MM.1S (cell line): Measurements from ENCODE around the gene MYO1F.

Source experiments
- DNase-seq: peaks from one replicate; pipeline ENCODE4 v3.0.0-alpha.2; 2015
- H2AFZ ChIP-seq: fragments of 300-600 bp; sonication (generic); 2 replicates; pipeline ENCODE4 v1.6.0; 2016; ENCODE audit warnings: antibody characterized with exemption, low read length
- H3F3A ChIP-seq: fragments of 300-600 bp; sonication (generic); 2 replicates; pipeline ENCODE4 v1.6.1; 2016; ENCODE audit warnings: mild to moderate bottlenecking, antibody characterized with exemption, low read length, moderate library complexity, mixed read lengths; ENCODE audit not compliant: insufficient read depth
- H3K27ac ChIP-seq: fragments of 300-600 bp; sonication (generic); 2 replicates; pipeline ENCODE4 v1.5.1; 2016; ENCODE audit warnings: mild to moderate bottlenecking, low read length
- H3K27me3 ChIP-seq: fragments of 300-600 bp; sonication (generic); replicated peaks from 2 replicates; pipeline ENCODE4 v1.6.0; 2016; ENCODE audit warnings: low read length; ENCODE audit not compliant: insufficient read depth
- H3K36me3 ChIP-seq: fragments of 300-600 bp; sonication (generic); replicated peaks from 2 replicates; pipeline ENCODE4 v1.6.1; 2016; ENCODE audit warnings: mild to moderate bottlenecking, low read length, mixed read lengths; ENCODE audit not compliant: insufficient read depth
- H3K4me1 ChIP-seq: fragments of 300-600 bp; sonication (generic); 2 replicates; pipeline ENCODE4 v1.6.1; 2016; ENCODE audit warnings: low read length, mixed read lengths
- H3K4me2 ChIP-seq: fragments of 300-600 bp; sonication (generic); 2 replicates; pipeline ENCODE4 v1.6.0; 2016; ENCODE audit warnings: low read depth, low read length
- H3K4me3 ChIP-seq: fragments of 300-600 bp; sonication (generic); 2 replicates; pipeline ENCODE4 v1.5.1; 2016; ENCODE audit warnings: low read length, mixed read lengths
- H3K79me2 ChIP-seq: fragments of 300-600 bp; sonication (generic); 2 replicates; pipeline ENCODE4 v1.6.1; 2016; ENCODE audit warnings: mixed run types, low read length, mixed read lengths
- H3K9ac ChIP-seq: fragments of 300-600 bp; sonication (generic); 2 replicates; pipeline ENCODE4 v1.6.1; 2016; ENCODE audit warnings: low read length, mixed read lengths
- H3K9me2 ChIP-seq: fragments of 300-600 bp; sonication (generic); replicated peaks from 2 replicates; pipeline ENCODE4 v1.6.1; 2016; ENCODE audit warnings: mild to moderate bottlenecking, low read length, mixed read lengths; ENCODE audit not compliant: insufficient read depth
- H3K9me3 ChIP-seq: fragments of 300-600 bp; sonication (generic); replicated peaks from 2 replicates; pipeline ENCODE4 v1.6.1; 2016; ENCODE audit warnings: mild to moderate bottlenecking, low read length, mixed read lengths; ENCODE audit not compliant: insufficient read depth
- H4K20me1 ChIP-seq: fragments of 300-600 bp; sonication (generic); 2 replicates; pipeline ENCODE4 v1.6.1; 2016; ENCODE audit warnings: mild to moderate bottlenecking, low read length, moderate library complexity, mixed read lengths; ENCODE audit not compliant: insufficient read depth
- CTCF ChIP-seq: fragments of 300-600 bp; sonication (generic); IDR thresholded peaks from 2 replicates; pipeline ENCODE4 v1.5.1; 2016; ENCODE audit warnings: antibody characterized with exemption, low read length, mixed read lengths
- EZH2 ChIP-seq: fragments of 300-600 bp; sonication (generic); optimal IDR thresholded peaks from 2 replicates; pipeline ENCODE3; 2017; ENCODE audit warnings: low read depth, mild to moderate bottlenecking, antibody characterized with exemption, low read length, mixed read lengths
- EZH2phosphoT487 ChIP-seq: fragments of 300-600 bp; sonication (generic); IDR thresholded peaks from 2 replicates; pipeline ENCODE4 v1.6.1; 2018; ENCODE audit warnings: antibody characterized with exemption, low read length

Gene MYO1F

GRCh38 chr19:8615813-8616596 is 38.8 kb upstream of the MYO1F start:
- Histone ChIP-seq H2AFZ (no peak overlapping the region), H3K4me3 (no peak overlapping the region), H3K9me3 (no peaks in the 10 kb centered on the region), H3K9me2 (no peaks in the 10 kb centered on the region), H3K4me2 (no peak overlapping the region), H3K79me2 (no peaks in the 10 kb centered on the region), H3K4me1 (no peaks in the 10 kb centered on the region), H4K20me1 (no peaks in the 10 kb centered on the region), H3K27me3 (peaks cover 68% of the 10 kb centered on the region), H3F3A (no peaks in the 10 kb centered on the region), H3K27ac (no peak overlapping the region), H3K9ac (no peak overlapping the region), H3K36me3 (no peaks in the 10 kb centered on the region)
- peak; percentile 46 for DNase-seq
- TF ChIP-seq CTCF, result peak; percentile 88
- TF ChIP-seq EZH2phosphoT487, result no peak

GRCh38 chr19:8615024-8615423 is 37.8 kb upstream of the MYO1F start:
- Histone ChIP-seq H4K20me1 (no peaks in the 10 kb centered on the region), H3K9ac (no peak overlapping the region), H3K9me3 (no peaks in the 10 kb centered on the region), H3K27me3 (peaks cover 61% of the 10 kb centered on the region), H3F3A (no peaks in the 10 kb centered on the region), H3K4me2 (no peak overlapping the region), H2AFZ (no peak overlapping the region), H3K4me1 (no peaks in the 10 kb centered on the region), H3K36me3 (no peaks in the 10 kb centered on the region), H3K79me2 (no peaks in the 10 kb centered on the region), H3K9me2 (no peaks in the 10 kb centered on the region), H3K4me3 (no peak overlapping the region), H3K27ac (no peak overlapping the region)
- no peak for DNase-seq
- TF ChIP-seq EZH2phosphoT487 (no peak), CTCF (no peak), EZH2 (no peak)

GRCh38 chr19:8614455-8614854 is 37.2 kb upstream of the MYO1F start:
- no peak overlapping the region for H3K9ac ChIP-seq
- no peaks in the 10 kb centered on the region for H3F3A ChIP-seq
- no peaks in the 10 kb centered on the region for H4K20me1 ChIP-seq
- H2AFZ ChIP-seq, result no peak overlapping the region
- H3K9me3 ChIP-seq, result no peaks in the 10 kb centered on the region
- peaks cover 61% of the 10 kb centered on the region for H3K27me3 ChIP-seq
- H3K4me3 ChIP-seq, result no peak overlapping the region
- no peaks in the 10 kb centered on the region for H3K9me2 ChIP-seq
- no peak overlapping the region for H3K4me2 ChIP-seq
- no peaks in the 10 kb centered on the region for H3K79me2 ChIP-seq
- no peak overlapping the region for H3K27ac ChIP-seq
- no peaks in the 10 kb centered on the region for H3K4me1 ChIP-seq
- TF ChIP-seq CTCF, result no peak
- TF ChIP-seq EZH2phosphoT487, result no peak
- TF ChIP-seq EZH2, result no peak
- no peak for DNase-seq
- H3K36me3 ChIP-seq, result no peaks in the 10 kb centered on the region
